NCI-H146 (cell line): ENCODE measurements around the gene PTS.
"Not testable (repeated sequence)": the region's sequence is repeated elsewhere in the genome, so short reads cannot be mapped to it uniquely, and the experiment has no call there.

Source experiments
- DNase-seq: peaks from one replicate; lab custom pipeline; 2025; lab: John Stamatoyannopoulos, UW

Gene PTS

GRCh38 chr11:112226062-112226830 lies at the start of gene PTS:
TSS of gene PTS (plus strand) at chr11:112226428. CDS start at chr11:112226444, 16 bp downstream.
- DNase-seq: peak; percentile 85

GRCh38 chr11:112177589-112177988 lies 48.6 kb upstream of the PTS start:
- DNase-seq: no peak

- no peak for DNase-seq
Observed at GRCh38 chr11:112178428-112178827, 47.8 kb upstream of the PTS start.

DNA sequence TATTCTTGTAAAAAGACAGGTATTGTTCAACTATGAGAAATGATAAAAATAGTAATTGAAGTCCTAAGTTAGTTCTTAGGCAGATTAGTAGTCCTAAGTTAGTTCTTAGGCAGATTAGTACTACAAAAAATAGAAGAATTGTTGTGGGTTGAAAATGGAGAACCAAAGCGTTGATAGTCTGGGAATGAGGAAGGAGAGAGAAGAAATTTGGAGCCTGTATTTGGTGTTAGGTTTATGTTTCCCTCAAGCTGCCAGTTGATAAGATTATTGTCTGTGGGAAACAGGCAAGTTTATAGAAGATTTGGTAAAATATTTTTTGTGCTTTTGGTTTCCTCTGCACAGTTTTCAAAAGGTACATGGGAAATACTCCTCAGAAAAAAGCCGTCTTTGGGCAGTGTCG lies 47.3 kb upstream of the PTS start:
- no peak for DNase-seq

- DNase-seq: no peak
Observed at GRCh38 chr11:112179601-112180000, 46.6 kb upstream of the PTS start.

DNA sequence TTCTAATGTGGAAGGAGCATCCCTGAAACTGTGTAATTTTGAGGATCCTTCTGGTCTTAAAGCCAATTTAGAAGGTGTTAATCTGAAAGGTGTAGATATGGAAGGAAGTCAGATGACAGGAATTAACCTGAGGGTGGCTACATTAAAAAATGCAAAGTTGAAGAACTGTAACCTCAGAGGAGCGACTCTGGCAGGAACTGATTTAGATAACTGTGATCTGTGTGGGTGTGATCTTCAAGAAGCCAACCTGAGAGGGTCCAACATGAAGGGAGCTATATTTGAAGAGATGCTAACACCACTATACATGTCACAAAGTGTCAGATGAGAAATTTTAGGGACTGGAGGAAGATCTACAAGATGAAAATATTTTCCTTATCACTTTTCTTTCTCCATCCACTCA lies 43.4 kb upstream of the PTS start:
- DNase-seq: no peak

DNA sequence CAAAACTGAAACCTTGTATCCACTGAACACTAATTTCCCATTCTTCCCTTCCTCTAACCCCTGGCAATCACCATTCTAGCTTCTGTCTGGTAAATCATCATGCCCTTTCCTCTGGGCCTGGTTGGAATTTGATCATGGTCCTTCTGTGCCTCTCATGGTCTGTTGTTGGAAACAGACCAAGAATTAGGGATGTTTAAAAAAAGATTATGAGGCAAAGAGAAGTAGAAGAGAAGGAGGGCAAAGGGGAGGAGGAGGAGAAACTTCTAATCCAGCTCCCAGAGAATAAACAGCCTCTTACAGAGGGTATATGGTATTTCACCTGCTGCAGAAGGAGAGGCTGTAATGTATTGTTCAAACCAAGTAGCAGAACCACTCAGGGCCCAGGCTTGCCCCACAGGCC lies 40.3 kb upstream of the PTS start:
- DNase-seq: no peak

GRCh38 chr11:112186304-112186703 lies 39.9 kb upstream of the PTS start:
- no peak for DNase-seq

GRCh38 chr11:112195113-112195512 lies 31.1 kb upstream of the PTS start:
- not testable (repeated sequence) for DNase-seq

DNA sequence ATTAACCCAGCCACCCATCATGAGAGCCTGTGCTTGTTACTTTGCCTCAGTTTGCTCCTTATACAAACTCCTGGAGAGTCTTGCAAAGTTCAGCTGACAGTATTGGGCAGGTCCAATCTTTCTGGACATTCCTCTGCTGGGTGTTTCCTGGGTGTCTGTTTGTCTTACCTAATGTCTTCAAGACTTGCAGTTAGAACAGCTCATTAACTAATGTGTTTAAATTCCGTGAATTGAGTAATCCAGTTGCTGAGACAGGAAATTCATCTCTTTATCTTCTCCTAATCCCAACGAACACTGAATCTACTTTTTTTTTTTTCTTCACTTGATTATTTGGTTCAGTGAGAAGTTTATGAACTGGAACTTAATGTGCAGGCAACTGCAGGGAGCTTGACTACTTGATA lies 30.3 kb upstream of the PTS start:
- DNase-seq: no peak

- no peak for DNase-seq
Observed at GRCh38 chr11:112196519-112197087, 29.6 kb upstream of the PTS start.

GRCh38 chr11:112199101-112199500 lies 27.1 kb upstream of the PTS start:
- not testable (repeated sequence) for DNase-seq

GRCh38 chr11:112200252-112200651 lies 26.0 kb upstream of the PTS start:
- DNase-seq: no peak

DNA sequence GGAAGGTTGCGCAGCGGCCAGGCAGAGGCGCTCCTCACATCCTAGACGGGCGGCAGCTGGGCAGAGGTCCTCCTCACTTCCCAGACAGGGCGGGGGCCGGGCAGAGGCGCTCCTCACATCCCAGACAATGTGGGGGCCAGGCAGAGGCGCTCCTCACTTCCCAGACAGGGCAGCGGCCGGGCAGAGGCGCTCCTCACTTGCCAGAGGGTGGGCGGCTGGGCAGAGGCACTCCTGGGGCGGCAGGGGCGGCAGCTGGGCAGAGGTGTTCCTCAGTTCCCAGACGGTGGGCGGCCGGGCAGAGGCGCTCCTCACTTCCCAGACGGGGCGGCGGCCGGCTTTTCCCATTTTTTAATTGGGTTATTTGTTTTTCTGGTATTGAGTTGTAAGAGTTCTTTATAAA lies 20.2 kb upstream of the PTS start:
- no peak for DNase-seq

DNA sequence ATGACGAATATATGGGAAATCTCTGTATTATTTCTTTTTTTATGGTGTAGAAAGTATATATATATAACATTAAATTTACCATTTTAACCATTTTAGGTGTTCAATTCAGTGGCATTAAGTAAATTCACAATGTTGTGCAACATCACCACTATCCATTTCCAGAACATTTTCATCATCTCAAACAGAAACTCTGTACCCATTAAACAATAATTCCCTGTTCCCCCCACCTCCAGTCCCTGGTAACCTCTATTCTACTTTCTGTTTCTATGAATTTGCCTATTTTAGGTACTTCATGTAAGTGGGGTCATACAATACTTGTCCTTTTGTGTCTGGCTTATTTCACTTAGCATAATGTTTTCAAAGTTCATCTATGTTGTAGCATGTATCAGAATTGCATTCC lies 15.3 kb upstream of the PTS start:
- no peak for DNase-seq

- no peak for DNase-seq
Observed at GRCh38 chr11:112211536-112211935, 14.7 kb upstream of the PTS start.

DNA sequence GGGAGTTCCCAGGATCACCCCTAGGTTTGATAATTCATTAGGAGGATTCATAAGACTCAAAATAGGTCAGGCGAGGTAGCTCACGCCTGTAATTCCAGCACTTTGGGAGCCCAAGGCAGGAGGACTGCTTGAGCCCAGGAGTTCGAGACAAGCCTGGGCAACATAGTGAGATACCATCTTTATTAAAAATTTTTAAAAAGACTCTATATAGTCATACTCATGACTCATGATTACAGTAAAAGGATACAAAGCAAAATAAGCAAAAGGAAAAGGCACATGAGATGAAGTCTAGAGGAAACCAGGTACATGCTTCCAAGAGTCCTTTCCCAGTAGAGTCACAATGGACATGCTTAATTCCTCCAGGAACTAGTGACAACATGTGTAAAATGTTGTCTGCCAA lies 13.9 kb upstream of the PTS start:
- DNase-seq: no peak

GRCh38 chr11:112212710-112213109 lies 13.5 kb upstream of the PTS start:
- no peak for DNase-seq

DNA sequence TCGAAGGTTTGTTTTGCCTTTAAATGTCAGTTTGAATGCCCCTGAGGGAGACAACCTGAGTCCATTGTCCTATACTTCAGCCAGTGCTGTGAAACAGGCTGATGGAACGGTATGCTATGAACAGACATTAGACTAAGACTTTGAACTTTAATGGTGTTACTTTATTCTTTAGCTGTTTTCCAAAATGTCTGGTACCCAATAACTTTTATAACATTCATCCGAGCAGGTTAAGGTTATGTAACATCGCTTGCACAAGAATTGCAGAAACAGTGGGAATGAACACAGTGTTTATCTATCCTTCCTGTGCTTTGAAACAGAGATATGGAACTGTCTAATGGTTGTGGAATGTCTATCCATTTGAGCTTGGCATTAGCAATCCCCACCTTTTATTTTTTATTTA lies 12.5 kb upstream of the PTS start:
- DNase-seq: no peak

DNA sequence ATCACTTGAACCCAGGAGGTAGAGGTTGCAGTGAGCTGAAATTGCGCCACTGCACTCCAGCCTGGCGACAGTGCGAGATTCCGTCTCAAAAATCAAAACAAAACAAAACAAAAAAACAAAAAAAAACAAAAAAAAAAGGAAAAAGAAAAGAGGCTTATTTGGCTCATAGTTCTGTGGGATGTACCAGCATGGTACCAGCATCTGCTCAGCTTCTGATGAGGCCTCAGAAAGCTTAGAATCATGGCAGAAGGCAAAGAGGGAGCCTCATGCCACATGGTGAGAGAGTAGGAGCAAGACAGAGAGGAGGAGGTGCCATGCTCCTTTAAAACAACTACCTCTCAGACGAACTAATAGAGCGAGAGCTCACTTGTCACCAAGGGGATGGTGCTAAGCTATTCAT lies 10.6 kb upstream of the PTS start:
- no peak for DNase-seq

- no peak for DNase-seq
Observed at GRCh38 chr11:112216561-112217105, 9.6 kb upstream of the PTS start.

- peak; percentile 70 for DNase-seq
Observed at GRCh38 chr11:112219476-112220232, 6.6 kb upstream of the PTS start.

GRCh38 chr11:112221274-112221835 lies 4.9 kb upstream of the PTS start:
- DNase-seq: no peak
